SH-SY5Y (cell line): Measurements from ENCODE around the gene CBLIF.

ENCODE experiments used
- GATA2 ChIP-seq: IDR thresholded peaks from 2 replicates; pipeline ENCODE4 v1.6.1; 2011; ENCODE audit warnings: mild to moderate bottlenecking, low read depth, low read length
- GATA3 ChIP-seq: IDR thresholded peaks from 2 replicates; pipeline ENCODE4 v1.6.1; 2011; ENCODE audit warnings: low read depth, mild to moderate bottlenecking, low read length, moderate library complexity

CBLIF gene

DNA sequence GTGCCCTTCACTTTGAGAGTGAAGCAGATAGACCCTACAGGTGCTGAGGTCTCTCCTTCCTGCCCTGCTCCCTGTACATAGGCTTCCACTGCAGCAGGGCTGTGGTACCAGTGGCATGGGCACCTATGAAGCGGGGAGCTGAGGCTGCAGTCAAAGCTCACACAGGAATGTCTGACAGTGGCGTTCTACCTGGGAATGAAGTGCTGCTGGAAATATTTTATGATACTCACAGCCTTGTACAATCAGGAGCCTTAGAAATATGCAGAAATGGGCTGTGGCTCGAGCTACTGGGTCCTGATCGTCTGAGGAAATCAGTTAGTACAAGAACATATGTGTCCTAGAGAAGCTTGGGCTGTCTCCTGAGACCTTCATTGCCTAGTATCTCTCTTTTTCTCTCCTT lies 59.5 kb downstream of the CBLIF start:
- no peak for TF ChIP-seq GATA2
- TF ChIP-seq GATA3, result no peak

DNA sequence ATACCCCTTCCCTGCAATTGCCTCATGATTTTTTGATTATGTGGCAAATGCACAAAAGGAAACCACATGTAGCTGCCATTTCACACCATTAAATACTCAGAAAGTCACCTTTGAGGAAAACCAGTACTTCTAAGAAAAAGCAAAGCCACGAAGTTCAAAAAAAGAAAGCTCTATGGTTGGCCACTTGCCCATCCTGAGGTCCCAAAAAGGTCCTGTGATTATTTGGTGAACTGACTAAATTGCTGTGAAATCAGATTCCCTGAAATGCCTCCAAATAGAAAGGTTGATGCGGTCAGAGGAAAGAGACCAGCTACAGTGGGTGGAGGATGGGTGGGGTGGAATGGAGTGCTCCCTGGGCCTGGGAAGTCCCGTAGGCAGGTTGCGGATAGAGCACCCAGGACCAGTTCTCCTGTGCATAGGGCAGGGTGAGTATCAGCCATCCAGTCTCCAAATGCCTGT lies 61.6 kb downstream of the CBLIF start:
- TF ChIP-seq GATA2 (no peak), GATA3 (no peak)

DNA sequence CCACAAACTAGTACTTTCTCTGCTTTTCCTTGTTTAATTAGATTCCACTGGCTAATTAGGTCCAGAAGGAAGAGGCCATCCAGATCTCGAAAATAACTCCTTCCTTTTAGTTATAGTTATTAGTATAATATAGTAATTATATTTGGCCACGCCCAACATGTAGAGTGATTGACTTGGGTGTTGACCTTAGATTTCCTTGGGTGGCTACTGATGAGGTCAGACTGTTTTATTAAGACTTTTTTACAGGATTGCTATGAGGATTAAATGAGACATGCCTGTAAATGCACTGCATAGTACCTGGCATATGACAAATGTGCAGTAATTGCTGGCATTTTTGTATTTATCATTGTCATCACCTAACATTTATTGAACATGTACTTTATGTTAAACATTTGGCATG lies 63.2 kb downstream of the CBLIF start:
- TF ChIP-seq GATA2, result no peak
- no peak for TF ChIP-seq GATA3

DNA sequence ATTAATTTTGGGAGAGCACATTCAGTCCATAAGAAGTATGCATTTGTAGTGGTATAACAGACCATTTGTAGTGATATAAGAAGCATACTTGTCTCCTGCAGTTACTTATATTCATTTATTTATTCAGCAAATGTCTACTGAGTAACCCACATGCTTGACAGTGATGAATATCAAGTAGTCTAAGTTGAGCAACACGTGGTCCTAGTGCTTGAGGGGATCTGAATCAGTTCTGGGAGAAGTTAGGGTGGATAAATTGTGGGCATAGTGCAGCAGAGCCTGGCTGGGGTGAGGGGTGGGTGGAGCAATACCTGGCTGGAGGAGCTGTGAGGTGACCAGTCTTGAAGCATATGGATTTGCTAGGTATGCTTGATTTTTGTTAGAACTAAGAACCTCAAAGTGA lies 65.8 kb downstream of the CBLIF start:
- TF ChIP-seq GATA3 (no peak), GATA2 (no peak)
